HCT116 (cell line): ENCODE results near the gene CDON.

Experiments used
- CEBPB ChIP-seq: IDR thresholded peaks from 2 replicates; pipeline ENCODE4 v1.6.1; 2012; ENCODE audit warnings: low read depth
- EGR1 ChIP-seq: IDR thresholded peaks from 2 replicates; pipeline ENCODE4 v1.6.1; 2012; ENCODE audit warnings: low read depth
- EZH2phosphoT487 ChIP-seq: fragments of 200-600 bp; IDR thresholded peaks from 2 replicates; pipeline ENCODE4 v1.6.1; 2018; ENCODE audit warnings: antibody characterized with exemption, borderline replicate concordance
- POLR2A ChIP-seq: IDR thresholded peaks from 2 replicates; pipeline ENCODE4 v1.7.0; 2011; ENCODE audit warnings: borderline replicate concordance; ENCODE audit not compliant: insufficient read depth, insufficient read length; ENCODE audit errors: extremely low read depth
- SIN3A ChIP-seq: IDR thresholded peaks from 2 replicates; pipeline ENCODE4 v1.6.1; 2012; ENCODE audit warnings: low read depth
- TCF7L2 ChIP-seq: IDR thresholded peaks from 2 replicates; pipeline ENCODE4 v1.7.0; 2011; ENCODE audit warnings: borderline replicate concordance, inconsistent platforms; ENCODE audit not compliant: insufficient read depth, insufficient read length; ENCODE audit errors: extremely low read depth
- TF ChIP-seq, protein P1 (sequence below), 3 experiments: fragments of 200-600 bp in 1 of 3; sonication (generic) in 1 of 3; IDR thresholded peaks in 2 of 3; conservative IDR thresholded peaks in 1 of 3; 2 replicates each; pipeline ENCODE4 v1.5.1; 2012 to 2017; ENCODE audit warnings: low read depth in 2 of 3, low read length in 2 of 3, antibody characterized with exemption in 1 of 3, borderline replicate concordance in 1 of 3, control low read depth in 1 of 3, mild to moderate bottlenecking in 1 of 3, mixed read lengths in 1 of 3, mixed run types in 1 of 3, moderate library complexity in 1 of 3; ENCODE audit not compliant: insufficient read depth in 1 of 3
- TF ChIP-seq, protein P2 (sequence below): IDR thresholded peaks from 2 replicates; pipeline ENCODE4 v1.6.1; 2012

DNA sequence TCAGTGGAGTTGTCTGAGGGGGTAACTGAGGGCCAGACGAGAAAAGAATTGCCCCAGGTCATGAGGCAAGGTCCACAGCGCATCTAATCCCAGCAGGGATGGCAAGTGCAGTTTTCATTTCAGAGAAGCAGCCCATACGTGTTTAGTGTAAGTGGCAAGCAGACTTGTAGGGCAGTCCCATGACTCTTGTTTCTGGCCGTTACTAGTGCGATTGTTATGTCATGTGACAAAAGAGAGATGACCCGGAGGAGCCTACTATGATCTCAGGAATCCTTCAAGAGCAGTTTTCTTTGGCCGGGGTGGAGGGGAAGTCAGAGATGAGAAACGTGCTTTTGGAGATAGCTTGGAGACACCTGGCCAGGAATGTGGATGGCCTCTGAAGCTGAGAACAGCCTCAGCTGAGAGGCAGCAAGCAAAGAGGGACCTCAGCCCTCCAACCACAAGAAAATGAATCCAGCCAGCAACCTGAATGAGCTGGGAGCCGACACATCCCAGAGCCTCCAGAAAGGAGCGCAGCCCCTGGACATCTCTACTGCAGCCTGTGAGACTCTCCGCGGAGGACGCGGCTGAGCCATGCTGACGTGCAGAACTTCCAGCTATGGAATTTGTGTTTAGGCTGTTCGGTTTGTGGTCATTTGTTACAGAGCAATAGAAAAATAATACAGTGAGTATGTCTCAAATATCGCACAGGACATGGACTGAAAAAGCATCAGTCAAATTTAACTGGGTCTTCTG, 44.1 kb upstream of the CDON start:
- TF ChIP-seq, protein P1, sequence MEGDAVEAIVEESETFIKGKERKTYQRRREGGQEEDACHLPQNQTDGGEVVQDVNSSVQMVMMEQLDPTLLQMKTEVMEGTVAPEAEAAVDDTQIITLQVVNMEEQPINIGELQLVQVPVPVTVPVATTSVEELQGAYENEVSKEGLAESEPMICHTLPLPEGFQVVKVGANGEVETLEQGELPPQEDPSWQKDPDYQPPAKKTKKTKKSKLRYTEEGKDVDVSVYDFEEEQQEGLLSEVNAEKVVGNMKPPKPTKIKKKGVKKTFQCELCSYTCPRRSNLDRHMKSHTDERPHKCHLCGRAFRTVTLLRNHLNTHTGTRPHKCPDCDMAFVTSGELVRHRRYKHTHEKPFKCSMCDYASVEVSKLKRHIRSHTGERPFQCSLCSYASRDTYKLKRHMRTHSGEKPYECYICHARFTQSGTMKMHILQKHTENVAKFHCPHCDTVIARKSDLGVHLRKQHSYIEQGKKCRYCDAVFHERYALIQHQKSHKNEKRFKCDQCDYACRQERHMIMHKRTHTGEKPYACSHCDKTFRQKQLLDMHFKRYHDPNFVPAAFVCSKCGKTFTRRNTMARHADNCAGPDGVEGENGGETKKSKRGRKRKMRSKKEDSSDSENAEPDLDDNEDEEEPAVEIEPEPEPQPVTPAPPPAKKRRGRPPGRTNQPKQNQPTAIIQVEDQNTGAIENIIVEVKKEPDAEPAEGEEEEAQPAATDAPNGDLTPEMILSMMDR (IDR thresholded peaks at IDR 0.05 in 2 of 3, conservative IDR thresholded peaks at IDR 0.05 in 1 of 3; ENCODE audit: borderline replicate concordance in 1 of 3, insufficient read depth in 1 of 3, low read depth in 2 of 3, low read length in 2 of 3): no peak
- no peak for TF ChIP-seq SIN3A
- no peak for TF ChIP-seq POLR2A
- TF ChIP-seq EZH2phosphoT487: no peak
- no peak for TF ChIP-seq CEBPB
- TF ChIP-seq TCF7L2: no peak
- TF ChIP-seq, protein P2, sequence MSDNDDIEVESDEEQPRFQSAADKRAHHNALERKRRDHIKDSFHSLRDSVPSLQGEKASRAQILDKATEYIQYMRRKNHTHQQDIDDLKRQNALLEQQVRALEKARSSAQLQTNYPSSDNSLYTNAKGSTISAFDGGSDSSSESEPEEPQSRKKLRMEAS: no peak
- TF ChIP-seq EGR1: no peak
